ENCODE data around the gene PRR5L.

Gene PRR5L

DNA sequence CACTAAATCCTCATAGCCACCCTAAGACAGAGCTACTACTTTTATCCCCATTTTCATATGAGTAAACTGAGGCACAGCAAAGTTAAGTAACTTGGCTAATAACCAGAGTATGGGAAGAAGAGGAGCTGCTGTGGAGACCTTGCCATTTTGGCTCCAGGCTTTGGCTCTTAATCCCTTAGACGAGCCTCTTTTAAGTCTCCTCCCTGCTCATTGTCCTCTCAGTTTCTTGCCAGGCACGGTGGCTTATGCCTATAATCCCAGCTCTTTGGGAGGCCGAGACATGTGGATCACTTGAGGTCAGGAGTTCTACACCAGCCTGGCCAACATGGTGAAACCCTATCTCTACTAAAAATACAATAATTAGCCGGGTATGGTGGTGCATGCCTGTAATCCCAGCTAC, 78.6 kb downstream of the PRR5L start:
- peak; percentile 59 for DNase-seq
- Histone ChIP-seq H3K27ac (no peak overlapping the region), H3K4me3 (ENCODE audit: low read depth, low read length) (no peak overlapping the region), H3K36me3 (no peaks in the 10 kb centered on the region), H3K27me3 (ENCODE audit: insufficient read depth, low read depth, severe bottlenecking) (no peaks in the 10 kb centered on the region), H3K9me3 (ENCODE audit: severe bottlenecking) (no peaks in the 10 kb centered on the region)
- TF ChIP-seq, protein P1, sequence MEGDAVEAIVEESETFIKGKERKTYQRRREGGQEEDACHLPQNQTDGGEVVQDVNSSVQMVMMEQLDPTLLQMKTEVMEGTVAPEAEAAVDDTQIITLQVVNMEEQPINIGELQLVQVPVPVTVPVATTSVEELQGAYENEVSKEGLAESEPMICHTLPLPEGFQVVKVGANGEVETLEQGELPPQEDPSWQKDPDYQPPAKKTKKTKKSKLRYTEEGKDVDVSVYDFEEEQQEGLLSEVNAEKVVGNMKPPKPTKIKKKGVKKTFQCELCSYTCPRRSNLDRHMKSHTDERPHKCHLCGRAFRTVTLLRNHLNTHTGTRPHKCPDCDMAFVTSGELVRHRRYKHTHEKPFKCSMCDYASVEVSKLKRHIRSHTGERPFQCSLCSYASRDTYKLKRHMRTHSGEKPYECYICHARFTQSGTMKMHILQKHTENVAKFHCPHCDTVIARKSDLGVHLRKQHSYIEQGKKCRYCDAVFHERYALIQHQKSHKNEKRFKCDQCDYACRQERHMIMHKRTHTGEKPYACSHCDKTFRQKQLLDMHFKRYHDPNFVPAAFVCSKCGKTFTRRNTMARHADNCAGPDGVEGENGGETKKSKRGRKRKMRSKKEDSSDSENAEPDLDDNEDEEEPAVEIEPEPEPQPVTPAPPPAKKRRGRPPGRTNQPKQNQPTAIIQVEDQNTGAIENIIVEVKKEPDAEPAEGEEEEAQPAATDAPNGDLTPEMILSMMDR (IDR thresholded peaks at IDR 0.05; ENCODE audit: low read depth, low read length): no peak

DNA sequence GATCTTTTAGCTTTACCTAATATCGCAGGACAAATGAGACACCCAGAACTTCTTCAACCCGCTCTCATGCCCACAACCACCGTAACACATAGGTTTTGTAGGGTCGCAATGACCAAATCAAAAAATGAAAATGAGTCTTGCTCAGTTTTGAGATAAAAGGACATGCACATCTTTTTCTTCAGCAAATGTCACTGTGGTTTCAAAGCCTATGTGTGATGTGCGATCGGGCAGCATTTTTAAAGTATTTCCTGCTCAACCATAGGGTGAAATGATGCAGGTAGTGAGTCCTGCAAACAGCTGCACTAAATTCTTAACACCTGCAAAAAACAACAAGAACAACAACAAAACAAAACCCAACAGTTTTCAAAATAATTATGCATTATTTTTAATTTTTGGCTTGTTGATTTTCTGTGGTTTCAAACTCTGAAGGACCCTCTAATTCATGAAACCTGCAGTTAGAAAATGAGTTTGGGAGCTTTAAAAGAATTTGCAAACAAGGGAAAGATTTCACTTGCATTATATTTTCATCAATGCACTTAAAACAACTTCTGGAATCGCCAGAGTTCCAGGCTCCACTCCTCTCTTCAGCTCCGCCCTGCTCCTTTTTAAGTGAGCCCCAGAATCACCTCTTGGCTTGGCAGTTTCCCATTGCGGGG, 79.4 kb downstream of the PRR5L start:
- DNase-seq: no peak
- H3K27me3 ChIP-seq (ENCODE audit: insufficient read depth, low read depth, severe bottlenecking): no peaks in the 10 kb centered on the region
- no peak overlapping the region for H3K27ac ChIP-seq
- no peaks in the 10 kb centered on the region for H3K9me3 ChIP-seq (ENCODE audit: severe bottlenecking)
- H3K4me3 ChIP-seq (ENCODE audit: low read depth, low read length): no peak overlapping the region
- TF ChIP-seq, protein P1 (IDR thresholded peaks at IDR 0.05; ENCODE audit: low read depth, low read length): no peak
- no peaks in the 10 kb centered on the region for H3K36me3 ChIP-seq

DNA sequence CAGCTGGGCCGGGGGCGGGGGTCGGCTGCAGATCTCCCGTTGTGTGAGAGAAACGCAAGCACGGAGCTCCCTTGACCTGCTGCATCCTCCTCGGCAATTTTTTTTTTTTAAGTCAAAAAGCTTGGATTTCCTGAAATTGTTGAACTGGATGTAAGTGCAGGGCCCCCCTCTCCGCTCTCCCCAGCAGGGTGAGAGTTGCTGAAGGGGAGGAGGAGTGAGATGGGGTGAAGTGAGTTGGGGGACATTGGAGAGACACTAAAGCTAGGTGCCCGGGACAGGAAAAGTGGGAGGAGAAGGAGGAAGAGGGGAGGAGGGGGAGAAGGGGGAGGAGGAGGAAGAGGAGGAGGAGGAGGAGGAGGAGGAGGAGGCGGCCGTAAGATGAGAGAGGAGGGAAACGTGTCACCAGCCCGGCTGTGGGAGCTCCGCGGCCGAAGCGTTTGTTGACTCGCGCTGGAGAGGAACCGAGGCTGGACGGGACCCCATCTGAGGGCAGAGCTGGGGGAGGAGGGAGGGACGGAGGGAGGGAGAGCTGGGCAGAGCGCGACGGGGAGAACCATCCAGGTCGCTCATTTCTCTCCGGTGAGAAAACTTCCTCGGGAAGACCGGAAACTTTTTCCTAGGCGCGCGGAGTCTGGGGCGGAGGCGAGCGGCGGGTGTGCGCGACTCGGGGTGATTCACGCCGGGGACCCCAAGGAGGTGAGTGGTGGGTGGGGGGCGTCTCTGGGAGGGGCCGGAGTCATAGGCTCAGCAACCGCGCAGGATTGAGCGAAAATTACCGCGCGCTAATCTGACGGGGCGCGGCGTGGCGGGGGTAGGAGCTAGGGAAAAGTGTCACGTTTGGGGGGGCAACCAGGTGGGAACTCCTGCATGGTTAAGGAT, 80.2 kb downstream of the PRR5L start:
- Histone ChIP-seq H3K27me3 (ENCODE audit: insufficient read depth, low read depth, severe bottlenecking) (no peaks in the 10 kb centered on the region), H3K27ac (no peak overlapping the region), H3K4me3 (ENCODE audit: low read depth, low read length) (no peak overlapping the region), H3K9me3 (ENCODE audit: severe bottlenecking) (no peaks in the 10 kb centered on the region), H3K36me3 (no peaks in the 10 kb centered on the region)
- TF ChIP-seq, protein P1 (IDR thresholded peaks at IDR 0.05; ENCODE audit: low read depth, low read length): no peak
- DNase-seq: no peak

DNA sequence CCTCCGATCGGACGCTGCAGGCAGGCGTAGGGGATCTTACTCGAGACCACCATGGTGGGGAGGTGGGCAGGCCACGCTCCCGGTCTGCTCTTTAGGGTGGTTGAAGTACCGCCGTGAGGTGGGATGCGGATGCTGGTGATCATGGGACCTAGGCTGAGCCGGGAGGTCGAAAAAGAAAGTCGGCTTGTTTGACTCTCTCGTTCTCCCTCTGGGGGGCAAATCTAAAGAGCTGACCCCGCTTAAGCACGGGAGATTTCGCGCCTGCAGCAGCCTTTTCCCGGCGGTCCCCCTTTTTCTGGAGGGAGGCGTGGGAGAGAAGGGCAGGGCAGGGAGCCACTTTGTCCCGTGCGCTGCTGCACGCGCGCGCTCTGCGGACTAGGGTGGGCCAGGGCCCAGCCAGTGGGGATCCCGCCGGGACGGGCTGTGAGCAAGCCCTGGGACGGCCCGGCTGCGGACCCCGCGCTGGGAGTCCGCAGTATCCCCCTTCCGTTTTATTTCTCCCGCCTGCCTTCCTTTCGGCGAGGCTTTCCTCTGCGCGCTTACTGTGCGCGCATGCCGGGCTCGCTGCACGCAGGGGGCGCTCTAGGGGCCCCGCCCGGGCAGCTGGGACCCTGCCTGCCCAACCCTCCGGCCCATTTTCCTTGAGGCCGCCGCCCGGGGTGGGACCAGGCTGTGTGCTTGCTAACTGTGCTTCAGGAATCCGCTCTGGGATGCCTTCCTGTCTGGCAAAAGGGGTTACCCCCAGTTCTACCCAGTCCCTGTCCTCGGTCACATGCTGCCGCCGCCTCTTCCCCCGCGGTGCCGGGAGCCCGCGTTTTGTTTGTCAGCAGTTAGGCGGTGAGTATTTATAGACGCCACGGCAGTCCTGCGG, 81.0 kb downstream of the PRR5L start:
- Histone ChIP-seq H3K36me3 (no peaks in the 10 kb centered on the region), H3K27ac (no peak overlapping the region), H3K9me3 (ENCODE audit: severe bottlenecking) (no peaks in the 10 kb centered on the region), H3K27me3 (ENCODE audit: insufficient read depth, low read depth, severe bottlenecking) (no peaks in the 10 kb centered on the region), H3K4me3 (ENCODE audit: low read depth, low read length) (peak overlapping the region; percentile 48)
- peak; percentile 42 for DNase-seq
- TF ChIP-seq, protein P1 (IDR thresholded peaks at IDR 0.05; ENCODE audit: low read depth, low read length): peak; percentile 56

DNA sequence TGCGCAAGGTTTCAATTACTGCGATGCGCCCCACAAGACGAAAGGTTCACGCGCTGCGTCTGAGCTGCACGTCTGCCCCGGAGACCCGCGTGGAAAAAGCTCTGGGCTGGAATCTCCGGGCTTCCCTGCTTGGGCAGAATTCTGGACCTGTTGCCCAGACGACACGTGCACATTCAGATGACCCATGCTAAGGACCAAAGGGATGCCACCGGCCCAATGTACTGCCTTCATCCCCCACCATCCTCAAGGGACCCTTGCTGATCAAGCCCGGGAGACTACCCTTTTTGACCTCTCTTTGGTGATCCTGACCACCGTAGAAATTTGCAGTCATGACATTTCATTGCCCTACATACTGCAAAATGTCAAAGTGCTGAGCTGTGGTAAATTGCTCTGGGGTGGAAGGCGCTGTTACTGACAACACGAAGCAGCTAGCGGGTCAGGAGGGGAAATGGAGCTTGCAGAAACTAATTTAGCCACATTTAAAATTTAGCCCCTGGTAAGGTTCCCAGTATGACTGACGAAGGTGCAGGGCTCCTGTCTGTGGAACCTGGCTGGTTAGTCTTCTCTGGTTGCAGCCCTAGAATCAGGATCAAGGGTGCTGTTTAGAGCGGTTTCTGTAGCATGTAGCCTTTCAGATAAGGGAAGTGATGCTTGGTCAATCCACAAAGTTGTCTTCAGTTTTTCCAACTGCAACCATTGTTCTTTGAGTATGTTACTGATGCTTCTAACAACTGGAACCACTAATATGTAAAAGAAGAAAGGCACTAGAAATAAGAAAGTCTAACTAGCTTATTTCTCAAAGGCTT, 81.9 kb downstream of the PRR5L start:
- TF ChIP-seq, protein P1 (IDR thresholded peaks at IDR 0.05; ENCODE audit: low read depth, low read length): no peak
- Histone ChIP-seq H3K36me3 (no peaks in the 10 kb centered on the region), H3K9me3 (ENCODE audit: severe bottlenecking) (no peaks in the 10 kb centered on the region), H3K4me3 (ENCODE audit: low read depth, low read length) (peak overlapping the region; percentile 48), H3K27me3 (ENCODE audit: insufficient read depth, low read depth, severe bottlenecking) (no peaks in the 10 kb centered on the region), H3K27ac (no peak overlapping the region)
- no peak for DNase-seq

Measured in WERI-Rb-1 (cell line).